ENCODE measurements around the gene NRN1L.

The NRN1L gene

DNA sequence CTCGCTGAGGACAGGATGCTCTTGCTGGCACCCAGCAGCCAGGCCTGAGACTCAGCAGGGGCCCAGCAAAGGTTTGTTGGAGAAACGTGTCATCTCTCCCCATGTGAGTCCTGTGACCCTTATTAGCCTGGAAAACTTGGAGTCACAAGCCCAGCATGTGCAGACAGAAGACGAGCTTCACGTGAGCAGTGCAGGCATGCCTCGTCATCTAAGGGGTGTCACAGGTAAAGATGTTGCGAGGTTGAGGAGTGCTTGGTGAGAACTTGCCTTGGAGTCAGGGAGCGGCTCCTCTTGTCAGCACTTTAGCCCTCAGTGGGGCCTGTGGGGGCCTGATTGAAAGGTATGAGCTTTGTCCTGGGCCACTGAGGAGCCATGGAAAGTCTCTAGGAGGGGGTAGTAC is 49.1 kb downstream of the NRN1L start:
- intact Hi-C loops (cut with DNase I; ENCODE audit: low total_unique reads) = no loop called here
- peaks cover 0 to 21% (median 19%) of the 10 kb centered on the region in 4 donors for H3K4me1 ChIP-seq
- TF ChIP-seq, protein P1, sequence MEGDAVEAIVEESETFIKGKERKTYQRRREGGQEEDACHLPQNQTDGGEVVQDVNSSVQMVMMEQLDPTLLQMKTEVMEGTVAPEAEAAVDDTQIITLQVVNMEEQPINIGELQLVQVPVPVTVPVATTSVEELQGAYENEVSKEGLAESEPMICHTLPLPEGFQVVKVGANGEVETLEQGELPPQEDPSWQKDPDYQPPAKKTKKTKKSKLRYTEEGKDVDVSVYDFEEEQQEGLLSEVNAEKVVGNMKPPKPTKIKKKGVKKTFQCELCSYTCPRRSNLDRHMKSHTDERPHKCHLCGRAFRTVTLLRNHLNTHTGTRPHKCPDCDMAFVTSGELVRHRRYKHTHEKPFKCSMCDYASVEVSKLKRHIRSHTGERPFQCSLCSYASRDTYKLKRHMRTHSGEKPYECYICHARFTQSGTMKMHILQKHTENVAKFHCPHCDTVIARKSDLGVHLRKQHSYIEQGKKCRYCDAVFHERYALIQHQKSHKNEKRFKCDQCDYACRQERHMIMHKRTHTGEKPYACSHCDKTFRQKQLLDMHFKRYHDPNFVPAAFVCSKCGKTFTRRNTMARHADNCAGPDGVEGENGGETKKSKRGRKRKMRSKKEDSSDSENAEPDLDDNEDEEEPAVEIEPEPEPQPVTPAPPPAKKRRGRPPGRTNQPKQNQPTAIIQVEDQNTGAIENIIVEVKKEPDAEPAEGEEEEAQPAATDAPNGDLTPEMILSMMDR (IDR thresholded peaks at IDR 0.05) = no peak
- no peak overlapping the region for H3K27ac ChIP-seq
- no peaks in the 10 kb centered on the region for H3K9me3 ChIP-seq
- H3K4me3 ChIP-seq = no peak overlapping the region
- no peaks in the 10 kb centered on the region for H3K27me3 ChIP-seq
- peaks cover 0 to 49% (median 20%) of the 10 kb centered on the region in 3 donors for H3K36me3 ChIP-seq
- no peak for DNase-seq

DNA sequence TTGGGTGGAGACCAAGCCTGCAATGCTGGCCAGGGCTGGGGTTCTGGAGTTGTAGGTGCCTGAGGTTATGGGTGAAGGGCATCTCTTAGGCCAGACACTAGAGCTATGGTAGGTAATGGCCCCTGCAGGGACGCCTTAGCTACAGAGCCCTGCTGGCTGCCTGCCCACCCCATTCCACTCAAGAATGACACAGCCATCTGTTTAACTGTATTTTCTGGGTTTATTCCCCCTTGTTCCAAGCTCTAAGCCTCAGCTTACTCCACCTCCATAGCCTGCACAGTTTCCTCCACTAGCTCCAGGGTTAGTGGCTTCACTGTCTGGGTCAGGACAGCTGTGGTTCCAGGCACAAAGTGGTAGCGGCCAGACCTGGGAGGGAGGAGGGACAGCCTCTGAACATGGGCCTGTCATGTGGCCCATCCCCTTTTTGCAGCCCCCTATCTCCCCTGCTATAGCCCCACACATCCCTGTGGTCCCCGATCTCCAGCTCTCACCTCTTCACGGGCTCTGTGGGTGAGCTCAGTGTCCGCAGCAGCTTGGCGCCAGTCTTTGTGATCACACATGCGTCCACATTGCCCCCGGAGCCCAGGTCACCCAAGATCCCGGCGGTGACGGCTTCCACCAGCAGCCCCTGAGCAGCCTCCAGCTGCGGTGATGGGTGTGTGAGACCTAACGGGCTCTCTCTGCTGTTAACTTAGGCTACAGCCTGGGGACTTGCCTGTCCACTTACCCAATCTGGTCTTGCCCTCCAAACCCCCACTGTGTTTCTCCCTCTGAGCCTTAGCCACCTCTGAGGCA is 49.8 kb downstream of the NRN1L start:
- no peaks in the 10 kb centered on the region for H3K27me3 ChIP-seq
- DNase-seq = no peak
- H3K4me3 ChIP-seq = peak overlapping the region; percentile 84 to 94
- intact Hi-C loops (cut with DNase I; ENCODE audit: low total_unique reads) = no loop called here
- H3K36me3 ChIP-seq = peaks cover under 1 to 45% (median 17%) of the 10 kb centered on the region in 3 donors
- TF ChIP-seq, protein P1 (IDR thresholded peaks at IDR 0.05) = no peak
- peaks cover 0 to 21% (median 19%) of the 10 kb centered on the region in 4 donors for H3K4me1 ChIP-seq
- peak overlapping the region; percentile 76 to 88 for H3K27ac ChIP-seq
- no peaks in the 10 kb centered on the region for H3K9me3 ChIP-seq

DNA sequence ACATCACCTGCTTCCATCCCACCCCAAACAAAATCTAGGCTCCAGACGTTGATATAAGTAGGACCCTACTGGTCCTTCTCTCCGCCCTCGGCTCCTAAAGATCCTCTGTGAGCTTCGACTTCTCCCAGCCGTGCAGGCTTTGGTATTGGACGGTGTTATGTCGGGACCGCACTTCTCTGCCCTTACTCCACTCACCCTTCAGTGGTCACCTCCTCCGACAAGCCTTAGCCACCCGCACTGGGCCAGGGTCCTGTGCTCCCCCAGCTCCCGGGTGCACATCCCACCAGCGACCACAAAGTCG is 50.4 kb downstream of the NRN1L start:
- peaks cover 6 to 45% (median 22%) of the 10 kb centered on the region in 3 donors for H3K36me3 ChIP-seq
- TF ChIP-seq, protein P1 (IDR thresholded peaks at IDR 0.05) = no peak
- peak overlapping the region; percentile 84 to 94 for H3K4me3 ChIP-seq
- intact Hi-C loops (cut with DNase I; ENCODE audit: low total_unique reads) = no loop called here
- no peaks in the 10 kb centered on the region for H3K9me3 ChIP-seq
- no peak for DNase-seq
- peaks cover 0 to 21% (median 19%) of the 10 kb centered on the region in 4 donors for H3K4me1 ChIP-seq
- peak overlapping the region; percentile 76 to 88 for H3K27ac ChIP-seq
- no peaks in the 10 kb centered on the region for H3K27me3 ChIP-seq

DNA sequence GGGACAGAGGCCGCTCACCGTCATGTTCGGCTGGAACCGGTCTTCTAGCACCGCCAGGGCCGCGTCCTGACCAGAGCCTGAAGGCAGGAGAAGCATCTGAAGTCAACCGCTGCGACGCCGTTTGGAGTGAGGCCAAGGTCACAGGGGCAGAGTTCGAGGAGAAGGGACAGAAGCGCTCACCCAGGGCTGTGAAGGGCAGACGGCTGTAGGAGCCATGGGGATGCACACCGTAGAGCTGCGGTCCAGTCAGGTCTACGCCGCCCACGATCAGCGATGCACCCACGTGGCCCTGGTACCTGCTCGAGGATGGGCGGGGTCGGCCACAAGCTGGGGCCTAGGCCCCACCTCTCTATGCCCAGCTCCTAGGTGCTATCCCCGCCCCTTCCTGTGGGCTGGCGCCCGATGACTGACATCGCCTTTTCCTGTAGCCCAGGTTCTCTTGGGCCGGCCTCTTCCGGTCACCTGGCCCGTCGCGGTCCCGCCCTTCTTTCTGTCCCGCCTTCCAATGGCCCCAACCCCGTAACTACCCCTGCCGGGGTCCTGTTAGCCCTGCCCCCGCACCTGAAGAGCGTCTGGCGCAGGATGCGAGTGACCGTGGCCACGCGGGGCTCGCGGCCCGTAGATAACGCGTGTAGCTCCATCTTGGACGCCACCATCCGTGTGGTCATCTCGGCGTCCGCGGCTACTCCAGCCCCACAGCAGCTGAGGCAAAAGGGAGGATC is 50.9 kb downstream of the NRN1L start:
- H3K27ac ChIP-seq = peak overlapping the region; percentile 76 to 88
- TF ChIP-seq, protein P1 (IDR thresholded peaks at IDR 0.05) = no peak
- H3K4me3 ChIP-seq = peak overlapping the region; percentile 84 to 94
- H3K36me3 ChIP-seq = peaks cover 8 to 43% (median 22%) of the 10 kb centered on the region in 3 donors
- DNase-seq = peak; percentile 95 to 97
- peaks cover 0 to 21% (median 19%) of the 10 kb centered on the region in 4 donors for H3K4me1 ChIP-seq
- no peaks in the 10 kb centered on the region for H3K27me3 ChIP-seq
- no peaks in the 10 kb centered on the region for H3K9me3 ChIP-seq
- intact Hi-C loops (cut with DNase I; ENCODE audit: low total_unique reads) = no loop called here

Data from tibial artery (tissue), 4 donors.